CD4-positive, alpha-beta T cell (primary cell): Measurements from ENCODE around the gene TBX4. TPM values are rescaled to one million over a fixed set of nuclear protein-coding genes. Genes with fewer than 3 reads are reported as not detected.

ENCODE experiments used
- ATAC-seq: fragments of 200-7000 bp; cut with Tn5 transposase; one replicate; pipeline ENCODE4 v1.10.0; 2022; ENCODE audit warnings: mild to moderate bottlenecking; ENCODE audit not compliant: poor library complexity
- CTCF ChIA-PET: fragments of 350-600 bp; sonication (Branson Sonifier 250); formaldehyde crosslinking; loops from one replicate; lab custom pipeline; 2021; ENCODE audit warnings: antibody characterized with exemption, inconsistent platforms; lab: Charles Lee
- POLR2A ChIA-PET: fragments of 350-600 bp; sonication (Branson Sonifier 250); formaldehyde crosslinking; loops from one replicate; lab custom pipeline; 2021; ENCODE audit warnings: antibody characterized with exemption, inconsistent platforms; lab: Charles Lee
- DNase-seq, 14 experiments: peaks; one replicate each; pipeline ENCODE4 v3.0.0-alpha.2; 2013 to 2020; ENCODE audit warnings: mixed read lengths in 2 of 14
- H3K27ac ChIP-seq, 2 donors: one replicate each; pipeline versions ENCODE4 v1.5.1 to v1.7.0; 2013; ENCODE audit warnings: low read length in 2 of 2, low read depth in 1 of 2, mild to moderate bottlenecking in 1 of 2
- H3K27me3 ChIP-seq, 2 experiments: 1 replicate in 1 of 2; 2 replicates in 1 of 2; pipeline versions ENCODE4 v1.6.1 to v1.7.0; 2013; ENCODE audit warnings: low read length in 2 of 2, control low read depth in 1 of 2, mild to moderate bottlenecking in 1 of 2, moderate library complexity in 1 of 2; ENCODE audit not compliant: insufficient read depth in 2 of 2, control insufficient read depth in 1 of 2
- H3K36me3 ChIP-seq: one replicate; pipeline ENCODE4 v1.6.1; 2013; ENCODE audit warnings: low read length, control low read depth; ENCODE audit not compliant: insufficient read depth
- H3K4me1 ChIP-seq: one replicate; pipeline ENCODE4 v1.6.1; 2013; ENCODE audit warnings: low read length, control low read depth; ENCODE audit not compliant: insufficient read depth
- H3K4me3 ChIP-seq: one replicate; pipeline ENCODE4 v1.5.1; 2013; ENCODE audit warnings: mild to moderate bottlenecking, low read length, moderate library complexity
- H3K9me3 ChIP-seq, 2 experiments: 1 replicate in 1 of 2; 2 replicates in 1 of 2; pipeline versions ENCODE4 v1.6.1 to v1.7.0; 2013; ENCODE audit warnings: low read length in 2 of 2, mild to moderate bottlenecking in 2 of 2, control low read depth in 1 of 2, moderate library complexity in 1 of 2; ENCODE audit not compliant: control insufficient read depth in 1 of 2, insufficient read depth in 1 of 2
- H3K27ac Mint-ChIP-seq: one replicate; pipeline ENCODE4 v1.8.0; 2020; ENCODE audit warnings: mixed read lengths
- H3K27me3 Mint-ChIP-seq: one replicate; pipeline ENCODE4 v1.8.0; 2021; ENCODE audit warnings: mixed read lengths
- H3K36me3 Mint-ChIP-seq: one replicate; pipeline ENCODE4 v1.8.0; 2021; ENCODE audit warnings: low read depth, mixed read lengths
- H3K4me1 Mint-ChIP-seq: one replicate; pipeline ENCODE4 v1.8.0; 2021; ENCODE audit warnings: low read depth, mixed read lengths
- H3K4me3 Mint-ChIP-seq: one replicate; pipeline ENCODE4 v1.8.0; 2020; ENCODE audit warnings: mild to moderate bottlenecking, mixed read lengths
- H3K9me3 Mint-ChIP-seq: one replicate; pipeline ENCODE4 v1.8.0; 2020; ENCODE audit warnings: mixed read lengths
- CTCF ChIP-seq: fragments of 200-600 bp; IDR thresholded peaks from one replicate; pipeline ENCODE4 v1.8.0; 2022; ENCODE audit warnings: antibody characterized with exemption, mild to moderate bottlenecking
- intact Hi-C, 2 experiments: fragments of 100-400 bp; cut with DNase I in 1 of 2; cut with micrococcal nuclease in 1 of 2; formaldehyde crosslinking; loops; one replicate each; pipeline versions ENCODE4 v1.15.1 to v1.9.0; 2023 to 2025; cut with DNase I, micrococcal nuclease
- total RNA-seq, 174 experiments: library from RNA in 2 of 174; stranded (reverse) in 2 of 174; gene quantifications; one replicate each; pipeline ENCODE4 v1.2.3 and lab custom pipeline; 2021 to 2026

Gene TBX4
- total RNA-seq, 2 experiments from 2014 or later, result not detected

- Mint-ChIP-seq H3K4me3 (no peak overlapping the region), H3K27ac (no peak overlapping the region), H3K9me3 (no peaks in the 10 kb centered on the region), H3K4me1 (no peaks in the 10 kb centered on the region), H3K27me3 (peaks cover 77% of the 10 kb centered on the region), H3K36me3 (no peaks in the 10 kb centered on the region)
- no peak overlapping the region for H3K4me3 ChIP-seq
- H3K27ac ChIP-seq, result no peak overlapping the region
- ATAC-seq (no peak), DNase-seq (no peak)
- H3K36me3 ChIP-seq, result no peaks in the 10 kb centered on the region
- peaks cover 0 to under 1% of the 10 kb centered on the region in 2 experiments for H3K9me3 ChIP-seq
- ChIA-PET POLR2A (no interaction called here), CTCF (no interaction called here)
- peaks cover under 1% of the 10 kb centered on the region for H3K4me1 ChIP-seq
- no peak for TF ChIP-seq CTCF
- intact Hi-C loops, result no loop called here
- peaks cover 19 to 42% of the 10 kb centered on the region in 2 experiments for H3K27me3 ChIP-seq
Measured at GRCh38 chr17:61422116-61422799, 30.0 kb upstream of the TBX4 start.

- Mint-ChIP-seq H3K4me1 (no peaks in the 10 kb centered on the region), H3K4me3 (no peak overlapping the region), H3K9me3 (no peaks in the 10 kb centered on the region), H3K27ac (no peak overlapping the region), H3K36me3 (no peaks in the 10 kb centered on the region), H3K27me3 (peaks cover 78% of the 10 kb centered on the region)
- Histone ChIP-seq H3K27me3 (peaks cover 18 to 49% of the 10 kb centered on the region in 2 experiments), H3K27ac (no peak overlapping the region), H3K9me3 (no peaks in the 10 kb centered on the region), H3K4me3 (no peak overlapping the region), H3K4me1 (no peaks in the 10 kb centered on the region), H3K36me3 (no peaks in the 10 kb centered on the region)
- CTCF ChIA-PET, result no interaction called here
- no peak for TF ChIP-seq CTCF
- no peak for ATAC-seq
- intact Hi-C loops, result no loop called here
- DNase-seq, result no peak
- POLR2A ChIA-PET, result no interaction called here
Measured at GRCh38 chr17:61422869-61423268, 29.4 kb upstream of the TBX4 start.

GRCh38 chr17:61423967-61424649 is 28.1 kb upstream of the TBX4 start:
- no peaks in the 10 kb centered on the region for H3K9me3 Mint-ChIP-seq
- Histone ChIP-seq H3K4me3 (no peak overlapping the region), H3K27ac (no peak overlapping the region), H3K36me3 (no peaks in the 10 kb centered on the region), H3K4me1 (no peaks in the 10 kb centered on the region), H3K27me3 (peaks cover 18 to 41% of the 10 kb centered on the region in 2 experiments), H3K9me3 (no peaks in the 10 kb centered on the region)
- no peak overlapping the region for H3K4me3 Mint-ChIP-seq
- no peak overlapping the region for H3K27ac Mint-ChIP-seq
- no peak for DNase-seq
- ChIA-PET CTCF (no interaction called here), POLR2A (no interaction called here)
- no peak for TF ChIP-seq CTCF
- ATAC-seq, result no peak
- H3K27me3 Mint-ChIP-seq, result peaks cover 70% of the 10 kb centered on the region
- H3K36me3 Mint-ChIP-seq, result no peaks in the 10 kb centered on the region
- H3K4me1 Mint-ChIP-seq, result no peaks in the 10 kb centered on the region
- intact Hi-C loops, result no loop called here
